Fibroblast of skin of abdomen (primary cell): Measurements from ENCODE around the gene EMC8. TPM values are rescaled to one million over a fixed set of nuclear protein-coding genes. Genes with fewer than 3 reads are reported as not detected.
"Not testable (repeated sequence)": the region's sequence is repeated elsewhere in the genome, so short reads cannot be mapped to it uniquely, and the experiment has no call there.

Source experiments
- DNase-seq: peaks from one replicate; pipeline ENCODE4 v3.0.0-alpha.2; 2013
- polyA plus RNA-seq, 2 experiments: library from polyadenylated mRNA; unstranded; fragments of 120-200 nt; gene quantifications; one replicate each; pipeline ENCODE4 v1.2.1, GENCODE V29; 2013; ENCODE audit not compliant: insufficient read length in 2 of 2

The EMC8 gene
- polyA plus RNA-seq (2013, experiment 1 of 2; ENCODE audit: insufficient read length) = 37.4 TPM
- polyA plus RNA-seq (2013, experiment 2 of 2; ENCODE audit: insufficient read length) = 37.4 TPM

GRCh38 chr16:85799497-85800320 lies at the start of gene EMC8, which contains the start of gene COX4I1:
EMC8 (minus strand) TSS chr16:85799544; CDS start chr16:85799295, 249 bp downstream.
COX4I1 (plus strand) TSS chr16:85799695; CDS start chr16:85801206, 1,511 bp downstream.
- peak; percentile 93 for DNase-seq

- DNase-seq = no peak
These were observed 49.6 kb upstream of the EMC8 start for GRCh38 chr16:85848986-85849385.

- no peak for DNase-seq
These were observed 48.6 kb upstream of the EMC8 start for GRCh38 chr16:85847681-85848601.

- DNase-seq = no peak
These were observed 47.7 kb upstream of the EMC8 start for GRCh38 chr16:85847036-85847435.

DNA sequence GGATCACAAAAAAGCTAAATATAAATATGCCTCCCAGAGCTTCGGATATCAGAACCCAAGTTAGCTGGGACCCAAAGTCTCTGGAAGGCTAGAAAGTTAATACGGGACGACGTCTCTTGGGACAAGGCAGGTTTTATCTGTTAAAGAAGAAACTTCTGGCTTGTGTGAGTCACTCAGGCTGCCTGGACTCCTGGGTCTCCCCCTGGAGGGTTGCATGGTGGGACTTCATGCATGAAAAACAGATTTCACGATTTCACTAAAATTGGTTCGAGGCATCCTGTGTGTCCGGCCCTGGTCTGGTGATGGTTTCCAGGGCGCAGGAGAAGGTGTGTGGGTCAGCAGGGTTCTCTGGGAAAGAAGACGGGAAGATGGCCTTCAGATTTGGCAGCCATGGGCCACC lies 47.1 kb upstream of the EMC8 start:
- DNase-seq = no peak

DNA sequence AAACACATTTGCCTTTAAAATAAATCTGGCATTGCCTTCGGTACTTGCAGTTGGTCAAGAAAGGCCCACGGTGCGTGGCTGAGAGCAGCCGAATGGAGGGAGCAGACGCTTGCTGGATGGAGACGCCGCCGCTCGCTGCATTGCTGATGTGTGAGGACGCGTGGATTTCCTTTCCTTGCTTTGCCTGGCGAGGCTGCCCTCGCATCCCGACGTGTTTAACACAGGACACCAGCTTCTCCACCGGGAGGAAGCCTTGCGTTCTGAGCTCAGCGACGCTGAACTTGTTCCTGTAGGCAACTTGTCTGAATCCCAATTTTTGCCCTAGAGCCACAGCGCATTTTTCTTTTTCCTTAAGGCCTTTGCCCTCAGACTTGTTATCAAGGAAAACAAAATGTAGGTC lies 45.9 kb upstream of the EMC8 start:
- DNase-seq = no peak

- no peak for DNase-seq
These were observed 45.4 kb upstream of the EMC8 start for GRCh38 chr16:85844786-85845185.

GRCh38 chr16:85844169-85844481 lies 44.8 kb upstream of the EMC8 start:
- no peak for DNase-seq

DNA sequence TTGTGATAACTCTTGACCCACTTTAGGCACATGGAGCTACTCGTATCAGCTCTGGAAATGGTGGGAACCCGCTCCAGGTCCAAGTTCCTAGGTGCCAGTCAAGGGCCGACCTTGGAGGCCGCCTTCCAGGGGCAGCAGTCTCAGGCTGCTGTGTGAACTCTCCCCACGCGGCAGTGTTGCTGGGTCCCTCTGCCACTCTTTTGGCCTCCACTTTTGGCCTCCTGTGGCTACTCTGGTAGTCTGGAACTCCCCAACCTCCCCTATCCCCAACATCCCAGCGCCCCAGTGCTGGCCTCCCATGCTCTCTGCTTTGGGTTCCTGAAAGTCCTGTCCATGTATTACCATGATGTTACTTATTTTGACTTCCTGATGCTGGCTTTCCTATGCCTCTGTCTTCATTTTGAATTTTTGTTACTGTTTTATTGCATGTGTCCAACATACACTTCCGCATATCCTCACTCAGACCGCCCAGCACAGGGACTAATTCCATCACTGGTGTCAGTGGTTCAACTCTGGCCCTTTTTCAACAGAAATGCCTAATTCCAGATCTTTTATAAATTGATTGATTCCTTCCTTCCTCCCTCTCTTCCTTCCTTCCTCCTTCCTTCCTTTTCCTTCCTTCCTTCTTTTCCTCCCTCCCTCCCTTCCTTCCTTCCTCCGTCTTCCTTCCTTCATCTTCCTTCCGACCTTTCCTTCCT lies 44.3 kb upstream of the EMC8 start:
- DNase-seq = no peak

DNA sequence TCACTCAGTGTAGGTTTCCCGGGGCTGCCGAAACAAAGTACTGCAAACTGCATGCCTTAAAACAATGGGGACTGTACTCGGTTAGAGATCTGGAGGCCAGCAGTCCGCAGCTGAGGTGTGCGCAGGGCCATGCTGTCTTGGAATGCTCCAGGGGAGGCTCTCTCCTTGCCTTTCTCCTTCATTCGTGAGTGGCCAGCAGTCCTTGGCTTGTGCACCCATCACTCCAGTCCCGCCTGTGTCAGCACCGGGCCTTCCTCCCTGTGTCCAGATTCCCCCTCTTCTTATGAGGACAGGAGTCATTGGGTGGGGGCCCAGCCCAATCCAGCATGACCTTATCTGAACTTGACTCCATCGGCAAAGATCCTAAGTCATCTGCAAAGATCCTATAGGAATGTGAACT lies 43.5 kb upstream of the EMC8 start:
- DNase-seq = no peak

- no peak for DNase-seq
These were observed 43.1 kb upstream of the EMC8 start for GRCh38 chr16:85842435-85842834.

- DNase-seq = no peak
These were observed 41.5 kb upstream of the EMC8 start for GRCh38 chr16:85840801-85841200.

- no peak for DNase-seq
These were observed 41.1 kb upstream of the EMC8 start for GRCh38 chr16:85840395-85840794.

- DNase-seq = no peak
These were observed 40.4 kb upstream of the EMC8 start for GRCh38 chr16:85839681-85840240.

- no peak for DNase-seq
These were observed 39.7 kb upstream of the EMC8 start for GRCh38 chr16:85838876-85839585.

GRCh38 chr16:85838381-85838780 lies 39.0 kb upstream of the EMC8 start:
- no peak for DNase-seq

GRCh38 chr16:85837654-85838053 lies 38.3 kb upstream of the EMC8 start:
- DNase-seq = not testable (repeated sequence)

- no peak for DNase-seq
These were observed 37.6 kb upstream of the EMC8 start for GRCh38 chr16:85836706-85837582.

DNA sequence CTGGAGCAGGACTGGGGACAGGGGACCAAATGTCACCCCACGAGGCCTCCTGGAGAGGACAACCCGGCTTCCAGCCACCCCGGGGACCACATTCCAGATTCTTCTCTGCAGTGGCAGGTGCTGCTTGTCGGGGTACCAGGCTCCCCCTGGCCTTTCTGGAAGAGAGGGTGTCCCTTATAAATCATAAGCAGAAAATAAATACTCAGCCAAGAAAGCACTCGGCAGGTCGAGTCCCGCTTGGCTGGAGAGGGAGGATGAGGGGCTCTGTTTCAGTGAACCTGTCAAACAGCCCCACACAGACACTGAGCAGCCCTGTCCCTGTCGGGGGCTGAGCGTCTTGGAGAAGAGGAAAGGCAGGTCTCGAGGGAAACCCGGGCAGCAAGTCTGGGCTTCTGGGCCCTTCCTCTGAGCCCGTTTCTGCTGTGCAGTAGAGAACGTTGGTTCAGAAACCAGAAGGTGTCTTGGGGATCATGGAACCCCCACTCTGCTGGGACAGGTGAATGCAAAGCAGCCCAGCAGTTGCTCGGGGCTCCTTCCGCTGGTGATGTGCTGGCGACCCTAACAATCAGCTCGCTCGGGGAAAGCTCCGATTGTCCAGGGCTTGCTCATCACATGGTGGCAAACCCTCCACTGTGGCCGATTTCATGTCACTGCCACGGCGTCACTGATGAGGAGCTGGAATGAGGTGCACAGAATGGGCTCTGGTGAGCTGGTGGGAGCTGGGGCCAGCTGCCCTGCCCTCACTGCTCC lies 36.8 kb upstream of the EMC8 start:
- DNase-seq = no peak

- no peak for DNase-seq
These were observed 35.9 kb upstream of the EMC8 start for GRCh38 chr16:85835227-85835751.
